ENCODE measurements around the gene MSANTD2. TPM values are rescaled to one million over a fixed set of nuclear protein-coding genes. Genes with fewer than 3 reads are reported as not detected.

MSANTD2 gene
- total and polyA plus RNA-seq, 9 of the 15 experiments (the other 6 are each of a cell fraction or from before 2014, with no cell fraction given) = 1.3 to 9.9 (median 5.3) TPM

GRCh38 chr11:124800226-124800929, at the start of gene MSANTD2 (continued):
- TF ChIP-seq MECOM (CRISPR knock-in tag; IDR thresholded peaks at IDR 0.05) (no peak), ZBTB2 (IDR thresholded peaks at IDR 0.05) (no peak), RBM17 (IDR thresholded peaks at IDR 0.05; ENCODE audit: borderline replicate concordance, low read depth, low read length) (no peak), HMGN3 (IDR thresholded peaks at IDR 0.05; ENCODE audit: borderline replicate concordance, extremely low read depth, insufficient read length, low read depth, low read length) (peak; percentile 25), DPF2 (IDR thresholded peaks at IDR 0.05) (no peak), SIX5 (IDR thresholded peaks at IDR 0.05; ENCODE audit: borderline replicate concordance in 1 of 2, insufficient read depth in 1 of 2, low read depth in 1 of 2, low read length in 2 of 2) (no peak), ELF1 (tag; IDR thresholded peaks at IDR 0.05) (peak; percentile 68), PCBP2 (IDR thresholded peaks at IDR 0.05; ENCODE audit: low read depth, low read length, poor library complexity, severe bottlenecking) (no peak), NCOA1 (IDR thresholded peaks at IDR 0.05; ENCODE audit: low read depth) (no peak), RBM25 (IDR thresholded peaks at IDR 0.05; ENCODE audit: low read depth, low read length, severe bottlenecking) (no peak), ZNF589 (CRISPR knock-in tag; IDR thresholded peaks at IDR 0.05; ENCODE audit: low read depth) (no peak), POLR2A (conservative IDR thresholded peaks at IDR 0.05) (peak; percentile 85), CTBP1 (IDR thresholded peaks at IDR 0.05; ENCODE audit: borderline replicate concordance) (peak; percentile 83), CBX5 (IDR thresholded peaks at IDR 0.05; ENCODE audit: borderline replicate concordance, low read depth) (no peak), RNF2 (IDR thresholded peaks at IDR 0.05) (no peak), ESRRB (CRISPR knock-in tag; IDR thresholded peaks at IDR 0.05; ENCODE audit: borderline replicate concordance) (no peak), CREB3 (tag; conservative IDR thresholded peaks at IDR 0.05; ENCODE audit: low read depth) (no peak), TRIM24 (IDR thresholded peaks at IDR 0.05) (peak in 1 of 2 experiments; percentile 49; a peak in 2 of 4 replicates), NFRKB (IDR thresholded peaks at IDR 0.05; ENCODE audit: low read depth) (0 out of 2 replicates have a peak, but pooled peaks have one; percentile 45), ELF2 (CRISPR knock-in tag; IDR thresholded peaks at IDR 0.05) (no peak), ZNF121 (CRISPR knock-in tag; conservative IDR thresholded peaks at IDR 0.05) (no peak), JUN (IDR thresholded peaks at IDR 0.05; ENCODE audit: borderline replicate concordance, low read depth, low read length) (peak; percentile 18; the same call in 1 of the 2 replicates), JUN (CRISPR knock-in tag; IDR thresholded peaks at IDR 0.05; ENCODE audit: borderline replicate concordance) (no peak)
- TF ChIP-seq, protein P1, sequence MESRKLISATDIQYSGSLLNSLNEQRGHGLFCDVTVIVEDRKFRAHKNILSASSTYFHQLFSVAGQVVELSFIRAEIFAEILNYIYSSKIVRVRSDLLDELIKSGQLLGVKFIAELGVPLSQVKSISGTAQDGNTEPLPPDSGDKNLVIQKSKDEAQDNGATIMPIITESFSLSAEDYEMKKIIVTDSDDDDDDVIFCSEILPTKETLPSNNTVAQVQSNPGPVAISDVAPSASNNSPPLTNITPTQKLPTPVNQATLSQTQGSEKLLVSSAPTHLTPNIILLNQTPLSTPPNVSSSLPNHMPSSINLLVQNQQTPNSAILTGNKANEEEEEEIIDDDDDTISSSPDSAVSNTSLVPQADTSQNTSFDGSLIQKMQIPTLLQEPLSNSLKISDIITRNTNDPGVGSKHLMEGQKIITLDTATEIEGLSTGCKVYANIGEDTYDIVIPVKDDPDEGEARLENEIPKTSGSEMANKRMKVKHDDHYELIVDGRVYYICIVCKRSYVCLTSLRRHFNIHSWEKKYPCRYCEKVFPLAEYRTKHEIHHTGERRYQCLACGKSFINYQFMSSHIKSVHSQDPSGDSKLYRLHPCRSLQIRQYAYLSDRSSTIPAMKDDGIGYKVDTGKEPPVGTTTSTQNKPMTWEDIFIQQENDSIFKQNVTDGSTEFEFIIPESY (CRISPR knock-in tag; IDR thresholded peaks at IDR 0.05) = no peak
- TF ChIP-seq, protein P2, sequence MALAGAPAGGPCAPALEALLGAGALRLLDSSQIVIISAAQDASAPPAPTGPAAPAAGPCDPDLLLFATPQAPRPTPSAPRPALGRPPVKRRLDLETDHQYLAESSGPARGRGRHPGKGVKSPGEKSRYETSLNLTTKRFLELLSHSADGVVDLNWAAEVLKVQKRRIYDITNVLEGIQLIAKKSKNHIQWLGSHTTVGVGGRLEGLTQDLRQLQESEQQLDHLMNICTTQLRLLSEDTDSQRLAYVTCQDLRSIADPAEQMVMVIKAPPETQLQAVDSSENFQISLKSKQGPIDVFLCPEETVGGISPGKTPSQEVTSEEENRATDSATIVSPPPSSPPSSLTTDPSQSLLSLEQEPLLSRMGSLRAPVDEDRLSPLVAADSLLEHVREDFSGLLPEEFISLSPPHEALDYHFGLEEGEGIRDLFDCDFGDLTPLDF (CRISPR knock-in tag; IDR thresholded peaks at IDR 0.05) = no peak; the same call in 1 of the 2 replicates
